Measurements from ENCODE around the gene ABCC8.

ABCC8 gene

GRCh38 chr11:17504330-17505107 lies 27.9 kb upstream of the ABCC8 start:
- DNase-seq, result peak; percentile 66 to 72

DNA sequence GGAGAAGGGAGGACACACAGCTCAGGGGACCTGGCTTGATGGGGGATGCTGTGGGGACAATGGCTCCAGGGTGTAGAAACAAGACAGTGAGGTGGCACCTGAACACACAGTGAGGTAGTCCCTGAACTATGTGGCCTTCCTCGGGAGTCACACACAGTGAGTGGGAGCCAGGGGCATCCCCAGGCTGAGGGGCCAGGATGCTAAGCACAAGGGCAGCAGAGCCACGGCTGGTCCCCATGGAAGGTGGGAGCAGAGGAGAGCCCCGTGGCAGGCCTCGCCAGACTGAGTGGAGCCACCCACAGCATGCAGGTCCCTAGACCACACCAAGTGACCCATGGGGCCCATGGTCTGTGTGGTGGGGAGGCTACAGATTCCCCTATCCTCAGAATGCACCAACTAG lies 26.0 kb upstream of the ABCC8 start:
- no peak for DNase-seq

DNA sequence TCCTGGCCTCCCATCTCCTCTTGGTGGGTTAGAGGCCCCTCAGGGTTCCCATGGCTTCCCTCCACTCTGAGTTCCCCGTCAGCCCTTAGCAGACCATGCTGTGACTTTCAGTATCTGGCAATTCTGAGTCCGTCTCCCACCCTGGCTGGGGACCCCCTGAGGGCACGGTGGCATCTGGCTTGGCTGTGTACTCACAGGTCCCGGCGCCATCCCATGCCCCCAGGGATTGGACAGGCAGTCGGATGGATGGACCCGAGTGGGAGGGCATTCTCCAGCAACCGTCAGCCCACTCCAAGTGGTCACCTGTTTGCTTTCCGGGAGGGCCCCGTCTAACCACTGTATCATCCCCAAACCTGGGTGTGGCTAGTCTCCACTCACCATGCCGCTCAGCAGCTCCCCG lies 24.0 kb upstream of the ABCC8 start:
- DNase-seq, result no peak

DNA sequence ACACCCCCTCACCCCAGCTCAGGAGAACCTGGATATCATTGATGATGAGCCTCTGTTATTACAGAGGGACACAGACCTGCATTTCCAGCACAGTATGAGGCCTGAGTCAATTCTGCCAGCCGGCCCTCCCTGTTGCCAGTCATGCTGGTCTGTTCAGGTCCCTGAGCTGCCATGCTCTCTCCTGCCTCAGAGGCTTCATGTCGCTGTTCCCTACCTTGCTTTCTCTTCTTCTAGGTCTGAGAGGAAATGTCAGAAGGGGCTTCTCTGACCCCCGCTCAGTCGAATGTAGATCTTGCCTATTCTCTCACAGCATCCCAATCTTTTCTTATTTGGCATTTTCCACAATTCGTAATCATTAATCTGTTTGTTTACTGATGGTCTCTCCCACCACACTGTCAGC lies 21.8 kb upstream of the ABCC8 start:
- no peak for DNase-seq

GRCh38 chr11:17498058-17498457 lies 21.4 kb upstream of the ABCC8 start:
- DNase-seq, result no peak

GRCh38 chr11:17496406-17496805 lies 19.8 kb upstream of the ABCC8 start:
- DNase-seq, result no peak

GRCh38 chr11:17494019-17494418 lies 17.4 kb upstream of the ABCC8 start:
- DNase-seq, result no peak

- DNase-seq, result no peak
These were observed 14.3 kb upstream of the ABCC8 start for GRCh38 chr11:17490938-17491337.

GRCh38 chr11:17490232-17490631 lies 13.6 kb upstream of the ABCC8 start:
- no peak for DNase-seq

DNA sequence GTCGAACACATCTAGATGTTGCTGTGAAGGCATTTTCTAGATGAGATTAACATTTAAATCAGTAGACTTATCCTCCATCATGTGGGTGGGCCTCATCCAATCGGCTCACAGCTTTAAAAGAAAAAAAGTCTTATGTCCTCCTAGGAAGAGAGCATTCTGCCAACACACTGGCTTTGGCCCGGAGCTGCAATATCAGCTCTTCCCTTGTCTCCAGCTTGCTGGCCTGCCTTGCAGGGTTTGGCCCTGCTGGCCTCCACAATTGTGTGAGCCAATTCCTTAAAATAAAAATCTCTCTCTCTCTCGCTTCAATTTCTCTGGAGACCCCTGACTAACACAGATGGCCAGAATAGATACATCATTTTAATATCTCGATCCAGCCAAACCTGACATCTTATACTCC lies 13.1 kb upstream of the ABCC8 start:
- DNase-seq, result no peak

DNA sequence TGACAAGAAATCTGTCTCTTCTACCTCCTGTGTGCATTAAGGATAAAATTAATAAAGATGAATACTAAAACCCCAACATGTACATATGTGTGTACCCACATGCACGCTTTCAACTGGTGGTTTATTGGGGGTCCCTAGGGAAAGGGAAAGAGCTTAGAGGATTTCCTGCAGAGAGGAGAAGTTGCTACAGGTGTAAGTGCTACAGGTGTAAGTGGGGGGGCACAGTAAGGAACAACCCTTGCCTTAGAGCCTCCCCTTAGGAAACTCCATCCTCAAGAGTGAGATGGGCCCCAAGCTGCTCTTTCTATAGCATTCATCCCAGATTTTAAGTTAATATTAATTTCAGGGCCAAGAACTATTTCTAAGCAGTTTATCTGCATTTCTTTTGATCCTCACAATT lies 11.9 kb upstream of the ABCC8 start:
- DNase-seq, result no peak

- no peak for DNase-seq
These were observed 10.0 kb upstream of the ABCC8 start for GRCh38 chr11:17486646-17487045.

- no peak for DNase-seq
These were observed 6.9 kb upstream of the ABCC8 start for GRCh38 chr11:17483505-17483904.

GRCh38 chr11:17481905-17482304 lies 5.3 kb upstream of the ABCC8 start:
- no peak for DNase-seq

DNA sequence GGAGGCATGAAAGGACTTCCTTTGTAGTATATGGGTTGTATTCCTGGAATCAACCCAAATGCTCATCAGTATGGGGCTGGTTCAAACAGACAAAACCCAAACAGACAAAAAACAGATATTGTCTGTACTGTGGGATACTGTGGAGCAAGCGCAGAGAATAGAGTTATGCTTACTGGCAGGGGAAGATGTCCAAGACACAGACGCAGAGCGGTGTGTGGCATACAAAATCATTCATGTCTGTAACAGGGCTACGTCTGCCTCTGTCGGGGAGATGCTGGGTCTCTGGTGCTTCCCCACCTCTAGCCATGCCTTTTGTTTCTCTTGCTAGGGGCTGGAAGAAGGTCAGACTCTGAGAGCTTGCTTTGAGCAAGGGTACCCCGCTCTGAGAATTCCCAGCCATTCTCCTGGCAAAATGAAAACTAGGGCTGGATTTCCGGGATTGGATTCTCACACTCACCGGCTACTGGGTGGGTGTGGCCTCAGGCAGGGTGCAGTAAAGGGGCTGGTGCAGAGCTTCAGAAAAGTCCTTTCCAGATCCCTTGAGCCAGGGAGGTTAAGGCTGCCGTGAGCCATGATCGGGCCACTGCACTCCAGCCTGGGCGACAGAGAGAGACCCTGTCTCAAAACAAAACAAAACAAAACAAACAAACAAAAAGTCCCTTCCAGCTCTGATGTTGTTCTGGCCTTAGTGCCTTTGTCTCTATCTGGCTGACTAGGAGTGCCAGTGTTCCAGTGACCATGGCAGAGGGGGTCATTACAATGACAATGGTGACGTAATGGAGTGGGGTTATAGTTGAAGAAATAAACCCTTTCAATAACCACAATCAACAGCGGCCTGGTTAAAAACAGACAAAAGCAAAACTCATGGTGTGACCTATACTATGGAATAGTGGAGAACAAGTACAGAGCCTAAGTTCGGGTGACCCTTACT lies 2.9 kb upstream of the ABCC8 start:
- no peak for DNase-seq

GRCh38 chr11:17478070-17478469 lies 1.4 kb upstream of the ABCC8 start:
- no peak for DNase-seq

DNA sequence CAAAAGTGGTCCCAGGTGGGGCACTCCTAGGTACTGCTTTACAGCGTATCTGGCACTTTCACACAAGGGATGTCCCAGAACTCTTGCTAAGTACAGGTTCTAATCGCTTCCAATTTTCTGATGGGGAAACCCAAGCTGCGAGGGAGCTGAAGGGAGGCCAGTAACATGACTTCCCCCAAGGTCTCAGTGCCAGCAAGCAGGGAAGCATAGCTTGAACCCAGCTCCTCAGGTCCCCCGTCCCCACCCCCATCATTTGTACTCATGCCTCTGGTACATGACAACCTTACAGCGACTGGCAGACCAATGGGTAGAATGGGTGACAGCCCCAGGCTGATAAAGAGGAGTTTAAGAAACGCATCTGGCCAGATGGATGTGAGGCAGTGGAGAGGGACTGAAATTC lies 716 bp upstream of the ABCC8 start:
- no peak for DNase-seq

DNA sequence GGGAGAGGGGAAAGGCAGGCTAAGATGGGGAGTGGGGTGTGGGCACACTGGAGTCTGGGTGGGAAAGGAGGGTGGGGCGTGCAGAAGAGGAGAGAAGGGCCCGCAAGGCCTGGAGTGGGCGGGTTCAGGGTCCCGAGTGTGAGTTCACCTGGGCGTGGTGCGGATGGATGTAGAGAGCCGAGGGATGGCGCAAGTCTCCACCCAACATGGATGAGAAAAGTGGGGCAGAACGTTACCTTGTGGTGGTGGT lies 364 bp upstream of the ABCC8 start:
- no peak for DNase-seq

DNA sequence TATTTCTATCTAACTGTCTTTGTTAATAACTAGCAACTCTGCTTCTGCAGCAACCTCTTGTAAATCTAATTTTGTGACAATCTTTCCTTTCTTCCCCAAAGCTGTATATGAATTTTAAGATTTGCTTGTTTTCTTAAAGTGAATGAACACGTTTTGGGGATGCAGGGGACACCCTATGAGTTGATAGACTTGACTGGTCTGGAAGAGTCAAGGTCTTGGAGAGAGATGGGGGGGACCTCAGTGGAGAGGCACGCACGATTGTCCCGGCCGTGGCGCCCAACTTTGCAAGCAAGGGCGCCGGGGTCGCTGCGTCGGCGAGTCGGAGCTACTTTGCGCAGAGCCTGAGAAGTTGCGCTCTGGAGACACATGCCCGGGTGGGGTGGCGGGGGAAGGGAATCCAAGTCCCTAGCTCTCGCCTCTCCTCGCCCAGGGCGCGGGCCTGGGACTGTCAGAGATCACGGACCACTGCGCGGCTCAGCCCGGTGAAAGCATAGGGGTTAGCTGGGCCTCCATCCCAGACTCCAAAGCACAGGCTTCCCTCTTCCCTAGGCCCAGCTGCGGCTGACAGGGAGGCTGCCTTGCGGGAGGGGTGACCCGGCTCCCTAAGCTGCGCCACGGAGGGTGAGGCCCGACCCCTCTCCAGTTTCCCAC lies 854 bp downstream of the ABCC8 start:
- DNase-seq, result no peak

DNA sequence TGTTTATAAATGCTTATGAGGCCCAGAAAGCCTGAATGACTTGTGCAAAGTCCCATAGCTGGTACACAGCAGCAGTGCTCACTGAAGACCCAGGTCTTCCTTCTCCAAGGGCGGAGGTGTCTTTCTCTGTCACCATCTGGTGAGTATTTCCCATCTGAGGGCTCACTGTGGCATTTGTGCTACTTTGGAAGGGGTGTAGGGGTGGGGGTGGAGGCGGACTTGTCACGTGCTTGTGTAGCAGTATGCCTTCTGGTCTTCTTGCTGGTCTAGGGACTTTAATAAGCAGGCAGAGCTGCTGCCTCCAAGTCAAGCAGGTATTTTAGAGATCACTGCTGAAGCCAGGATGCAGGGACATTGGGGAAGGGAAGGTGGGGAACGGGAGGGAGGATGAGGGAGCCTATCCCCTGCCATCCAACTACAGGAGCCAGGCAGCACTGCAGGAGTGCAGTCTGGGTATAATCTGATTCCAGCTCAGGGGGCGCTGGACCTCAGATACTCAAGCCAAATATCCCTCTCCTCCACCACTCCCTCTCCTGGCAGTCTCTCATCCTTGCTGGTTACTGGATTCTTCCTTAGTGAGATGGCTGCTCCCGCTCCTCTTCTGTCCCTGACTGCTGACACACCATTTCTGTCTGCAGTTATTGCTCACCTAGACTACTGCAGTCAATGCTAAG lies 3.4 kb downstream of the ABCC8 start:
- DNase-seq, result no peak

GRCh38 chr11:17472467-17472866 lies 4.2 kb downstream of the ABCC8 start:
- DNase-seq, result no peak

DNA sequence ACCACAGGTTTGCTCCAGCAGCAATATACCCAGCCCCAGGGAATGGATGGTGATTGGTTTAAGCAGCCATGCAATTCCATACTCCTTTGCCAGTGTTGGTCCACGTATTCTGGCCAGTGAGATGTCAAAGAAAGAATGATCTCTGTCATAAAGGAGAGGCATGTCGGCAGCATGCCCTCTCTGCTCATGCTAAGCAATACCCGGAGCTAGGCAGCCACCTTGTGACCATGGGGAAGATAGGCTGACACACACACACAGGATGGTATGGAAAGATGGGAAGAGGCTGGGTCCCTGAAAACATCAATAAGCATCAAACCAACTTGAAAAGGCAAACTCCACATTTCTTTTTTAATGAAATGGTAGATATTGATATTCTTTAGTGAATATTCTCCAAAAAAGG lies 5.1 kb downstream of the ABCC8 start:
- DNase-seq, result no peak

DNA sequence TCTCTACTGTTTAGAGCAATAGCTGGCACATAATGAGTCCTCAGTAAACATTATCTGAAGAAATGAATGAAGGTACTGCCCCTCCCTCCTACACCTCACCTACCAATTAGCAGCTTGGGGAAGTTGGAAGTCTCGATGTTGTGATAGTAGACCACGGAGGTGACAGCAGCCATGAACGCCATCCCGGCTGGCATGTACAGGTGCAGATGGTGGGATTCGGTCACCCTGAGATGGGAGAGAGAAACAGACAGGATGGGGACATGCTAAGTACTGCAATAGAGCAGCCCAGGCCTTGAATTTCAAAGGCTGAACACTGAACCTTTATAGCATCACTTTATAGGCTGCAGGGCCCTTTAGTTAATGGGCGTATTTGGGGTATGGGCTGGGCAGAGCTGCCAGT lies 6.6 kb downstream of the ABCC8 start:
- DNase-seq, result no peak
